GM23338 (cell line): ENCODE measurements around the gene TOLLIP.
"Not testable (repeated sequence)": the region's sequence is repeated elsewhere in the genome, so short reads cannot be mapped to it uniquely, and the experiment has no call there.

Experiments
- CREB1 ChIP-seq: fragments of 250-450 bp; sonication (Bioruptor Pico); IDR thresholded peaks from 2 replicates; pipeline ENCODE4 v1.5.0; 2020; ENCODE audit warnings: low read depth, mild to moderate bottlenecking, moderate library complexity
- EZH2 ChIP-seq: fragments of 200-600 bp; sonication (generic); IDR thresholded peaks from one replicate; pipeline ENCODE4 v1.8.0; 2017; ENCODE audit warnings: antibody characterized with exemption, mild to moderate bottlenecking, low read depth; ENCODE audit not compliant: unreplicated experiment
- EZH2phosphoT487 ChIP-seq: fragments of 200-600 bp; sonication (generic); IDR thresholded peaks from one replicate; pipeline ENCODE4 v1.8.1; 2018; ENCODE audit warnings: antibody characterized with exemption; ENCODE audit not compliant: unreplicated experiment
- JUNB ChIP-seq: IDR thresholded peaks from one replicate; pipeline ENCODE4 v1.6.1; 2016; ENCODE audit warnings: antibody characterized with exemption; ENCODE audit not compliant: unreplicated experiment
- NANOG ChIP-seq: IDR thresholded peaks from 2 replicates; pipeline ENCODE4 v1.6.1; 2016; ENCODE audit warnings: antibody characterized with exemption, borderline replicate concordance
- TF ChIP-seq, protein P1 (sequence below), 2 experiments: fragments of 200-600 bp in 1 of 2; sonication (generic) in 1 of 2; conservative IDR thresholded peaks; 2 replicates each; pipeline versions ENCODE4 v1.5.1 to v1.6.1; 2016 to 2017; ENCODE audit warnings: antibody characterized with exemption in 2 of 2, low read depth in 2 of 2, mild to moderate bottlenecking in 2 of 2, moderate library complexity in 1 of 2

GRCh38 chr11:1250411-1250810, 59.0 kb downstream of the TOLLIP start:
- TF ChIP-seq, protein P1, sequence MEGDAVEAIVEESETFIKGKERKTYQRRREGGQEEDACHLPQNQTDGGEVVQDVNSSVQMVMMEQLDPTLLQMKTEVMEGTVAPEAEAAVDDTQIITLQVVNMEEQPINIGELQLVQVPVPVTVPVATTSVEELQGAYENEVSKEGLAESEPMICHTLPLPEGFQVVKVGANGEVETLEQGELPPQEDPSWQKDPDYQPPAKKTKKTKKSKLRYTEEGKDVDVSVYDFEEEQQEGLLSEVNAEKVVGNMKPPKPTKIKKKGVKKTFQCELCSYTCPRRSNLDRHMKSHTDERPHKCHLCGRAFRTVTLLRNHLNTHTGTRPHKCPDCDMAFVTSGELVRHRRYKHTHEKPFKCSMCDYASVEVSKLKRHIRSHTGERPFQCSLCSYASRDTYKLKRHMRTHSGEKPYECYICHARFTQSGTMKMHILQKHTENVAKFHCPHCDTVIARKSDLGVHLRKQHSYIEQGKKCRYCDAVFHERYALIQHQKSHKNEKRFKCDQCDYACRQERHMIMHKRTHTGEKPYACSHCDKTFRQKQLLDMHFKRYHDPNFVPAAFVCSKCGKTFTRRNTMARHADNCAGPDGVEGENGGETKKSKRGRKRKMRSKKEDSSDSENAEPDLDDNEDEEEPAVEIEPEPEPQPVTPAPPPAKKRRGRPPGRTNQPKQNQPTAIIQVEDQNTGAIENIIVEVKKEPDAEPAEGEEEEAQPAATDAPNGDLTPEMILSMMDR (conservative IDR thresholded peaks at IDR 0.05; ENCODE audit: low read depth in 2 of 2), result not testable (repeated sequence)
- TF ChIP-seq JUNB; CREB1 (CRISPR knock-in tag); EZH2; EZH2phosphoT487; NANOG: not testable (repeated sequence)
